ENCODE measurements around the gene VANGL2.

VANGL2 gene

GRCh38 chr1:160406131-160406968 lies 6.0 kb downstream of the VANGL2 start:
- DNase-seq: peak; percentile 25

DNA sequence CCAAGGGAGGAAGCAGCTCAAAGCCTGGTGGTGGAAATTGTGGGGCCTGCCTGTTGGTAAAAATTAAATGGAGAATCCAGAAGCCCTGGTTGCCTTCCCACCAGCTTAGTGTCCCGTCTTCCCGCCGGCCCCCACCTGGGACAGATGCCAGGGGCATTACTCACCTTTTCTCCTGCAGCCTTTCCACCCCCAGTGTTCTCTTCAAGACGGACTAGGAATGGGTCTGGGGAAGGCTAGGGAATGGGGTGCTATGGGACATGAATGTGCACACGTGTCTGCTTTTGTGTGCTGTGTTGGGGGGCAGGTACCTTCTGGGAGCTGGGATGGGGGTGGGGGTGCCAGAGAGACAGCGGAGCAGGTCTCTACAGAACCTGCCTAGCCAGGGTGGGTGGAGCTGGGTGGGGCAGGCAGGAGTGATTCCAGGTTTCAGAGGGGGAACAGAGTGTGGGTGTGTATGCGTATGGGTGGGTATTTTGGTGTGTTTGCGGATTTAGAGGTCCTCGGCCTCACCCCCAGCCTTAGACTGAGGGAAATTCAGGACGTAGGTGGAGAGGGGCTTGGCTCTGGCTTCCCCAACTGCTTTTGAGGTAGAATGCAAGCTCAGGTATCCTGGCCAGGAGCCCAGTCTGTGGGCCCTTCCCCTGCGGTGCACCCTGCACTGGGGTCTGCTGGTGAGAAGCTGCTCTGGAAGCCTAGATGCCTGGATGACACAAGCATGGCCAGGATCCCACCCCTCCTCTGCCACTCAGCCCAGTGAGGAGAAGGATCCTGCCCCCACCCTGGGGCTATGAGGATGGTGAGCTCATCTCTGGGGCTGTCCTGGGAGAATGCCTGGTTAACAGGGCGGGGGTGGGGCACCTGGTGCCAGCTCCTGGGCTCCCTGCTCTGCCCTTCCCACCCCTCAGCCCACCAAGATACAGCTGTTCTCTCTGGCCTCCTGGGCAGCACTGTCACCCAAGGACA lies 7.8 kb downstream of the VANGL2 start:
- DNase-seq: no peak

GRCh38 chr1:160408864-160409263 lies 8.5 kb downstream of the VANGL2 start:
- DNase-seq: no peak

GRCh38 chr1:160409486-160409885 lies 9.1 kb downstream of the VANGL2 start:
- DNase-seq: no peak

GRCh38 chr1:160410406-160411005 lies 10.1 kb downstream of the VANGL2 start:
- peak; percentile 61 for DNase-seq

- no peak for DNase-seq
Observed at GRCh38 chr1:160411271-160412027, 11.1 kb downstream of the VANGL2 start.

- no peak for DNase-seq
Observed at GRCh38 chr1:160412028-160412362, 11.6 kb downstream of the VANGL2 start.

DNA sequence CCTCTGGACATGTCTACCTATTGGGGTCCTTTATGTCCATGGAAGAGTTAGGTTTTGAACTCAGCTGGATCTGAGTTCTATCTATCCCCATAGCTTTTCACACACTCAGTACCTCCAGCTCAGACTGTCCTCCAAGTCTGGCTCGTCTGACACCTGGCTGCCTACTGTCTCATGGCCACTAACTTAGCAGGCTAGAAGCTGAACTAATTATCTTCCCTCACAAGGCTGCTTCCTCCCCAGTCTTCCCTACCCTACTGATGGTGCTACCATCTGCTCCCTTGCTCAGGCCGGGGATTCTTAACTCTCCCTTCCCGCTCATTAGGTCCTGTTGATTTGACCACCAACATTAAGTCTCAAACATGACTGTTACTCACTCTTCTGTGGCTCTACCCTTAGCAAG lies 13.4 kb downstream of the VANGL2 start:
- no peak for DNase-seq

DNA sequence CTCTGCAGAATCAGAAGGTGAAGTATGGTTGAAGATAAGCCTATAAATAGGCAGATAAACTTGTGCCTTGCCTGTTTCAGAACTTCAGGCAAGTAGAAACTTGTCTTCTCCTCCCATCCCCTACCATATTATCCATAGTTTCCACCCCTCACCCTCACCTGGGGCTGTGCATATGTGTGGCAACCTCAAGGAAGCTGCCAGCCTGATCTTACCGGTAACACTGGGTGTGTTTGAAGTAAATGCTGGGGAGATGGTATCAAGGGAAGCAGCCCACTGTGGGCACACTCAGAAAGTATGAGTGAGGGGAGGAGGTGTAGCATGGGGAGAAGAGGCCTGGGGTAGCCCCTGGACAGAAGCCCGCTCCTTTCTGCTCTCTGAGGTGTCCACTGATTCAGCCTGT lies 14.5 kb downstream of the VANGL2 start:
- no peak for DNase-seq

DNA sequence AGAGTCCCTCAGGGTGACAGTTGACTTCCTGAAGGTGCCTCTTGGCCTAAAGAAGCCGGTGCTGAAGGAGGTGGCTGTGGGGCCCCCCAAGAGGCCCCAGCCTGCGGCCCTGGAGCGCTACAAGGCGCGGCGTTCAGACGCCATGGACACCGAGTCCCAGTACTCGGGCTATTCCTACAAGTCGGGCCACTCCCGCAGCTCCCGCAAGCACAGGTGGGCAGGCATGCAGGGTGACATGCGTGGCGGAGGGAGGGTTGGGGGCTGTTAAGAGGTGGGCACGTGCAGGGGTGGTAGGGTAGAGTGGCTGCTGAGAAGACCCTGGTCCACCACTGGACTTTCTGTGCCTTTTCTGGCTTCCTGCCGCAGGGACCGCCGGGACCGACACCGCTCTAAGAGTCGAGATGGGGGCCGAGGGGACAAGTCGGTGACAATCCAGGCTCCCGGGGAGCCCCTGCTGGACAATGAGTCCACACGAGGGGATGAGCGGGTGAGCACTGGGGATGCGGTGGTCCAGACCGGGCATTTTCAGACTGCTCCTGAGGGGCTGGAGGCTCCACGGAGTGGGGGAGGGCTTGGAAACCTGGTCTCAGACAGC lies 15.4 kb downstream of the VANGL2 start:
- no peak for DNase-seq

GRCh38 chr1:160416369-160416768 lies 16.0 kb downstream of the VANGL2 start:
- DNase-seq: no peak

GRCh38 chr1:160418483-160418882 lies 18.1 kb downstream of the VANGL2 start:
- no peak for DNase-seq

- no peak for DNase-seq
Observed at GRCh38 chr1:160419150-160419837, 18.9 kb downstream of the VANGL2 start.

DNA sequence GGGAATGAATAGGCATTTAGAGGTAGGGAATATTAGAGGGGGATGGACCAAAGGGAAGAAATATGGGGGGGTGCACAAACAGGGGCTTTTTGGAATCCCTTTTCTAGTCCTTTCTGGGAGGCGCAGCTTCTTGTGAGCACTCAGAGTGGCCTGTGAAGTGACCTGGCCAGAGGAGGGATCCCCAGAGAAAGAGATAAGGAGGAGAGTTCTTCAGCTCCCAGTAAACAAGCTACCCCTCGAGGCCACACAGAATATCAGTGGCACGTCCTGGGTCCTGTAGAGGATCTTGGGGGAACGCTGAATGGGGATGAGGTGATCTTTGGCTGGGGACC lies 19.4 kb downstream of the VANGL2 start:
- DNase-seq: no peak

DNA sequence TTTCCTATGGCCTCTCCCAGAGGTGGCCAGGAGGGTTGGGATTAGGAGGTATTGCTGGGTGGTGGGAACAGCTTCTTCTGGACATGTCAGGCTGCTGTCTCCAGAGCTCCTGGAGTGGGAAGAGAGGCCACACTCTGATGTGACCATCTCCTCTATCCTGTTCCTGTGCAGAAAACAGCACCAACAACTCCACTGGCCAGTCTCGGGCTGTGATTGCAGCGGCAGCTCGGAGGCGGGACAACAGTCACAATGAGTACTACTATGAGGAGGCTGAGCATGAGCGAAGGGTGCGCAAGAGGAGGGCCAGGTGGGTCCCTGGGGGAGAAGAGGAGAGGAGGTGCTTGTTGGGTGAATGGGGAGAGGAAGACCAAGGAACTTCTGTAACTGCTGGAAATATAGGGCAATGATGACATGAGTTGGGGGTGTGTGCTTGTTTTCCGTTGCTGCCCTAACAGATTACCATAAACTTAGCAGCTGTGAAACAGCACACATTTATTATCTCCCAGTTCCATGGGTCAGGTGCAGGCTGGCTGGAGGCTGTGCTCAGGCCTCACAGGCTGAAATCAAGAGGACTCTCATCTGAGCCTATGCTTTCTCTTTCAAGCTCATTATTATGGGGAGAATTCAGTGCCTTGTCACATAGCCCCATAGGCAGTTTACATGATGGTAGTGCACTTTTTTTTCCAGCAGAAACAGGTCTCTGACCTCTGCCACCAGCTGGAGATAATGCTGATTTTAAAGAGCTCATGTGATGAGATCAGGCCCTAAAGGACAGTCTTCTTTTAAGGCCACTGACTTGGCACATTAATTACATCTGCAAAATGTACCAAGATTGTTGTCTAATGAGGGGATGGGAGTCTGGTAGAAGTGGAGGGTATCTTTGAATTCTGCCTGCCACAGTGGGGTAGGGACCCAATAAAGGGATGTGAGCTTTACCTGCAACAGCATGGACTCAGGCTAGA lies 20.8 kb downstream of the VANGL2 start:
- no peak for DNase-seq

DNA sequence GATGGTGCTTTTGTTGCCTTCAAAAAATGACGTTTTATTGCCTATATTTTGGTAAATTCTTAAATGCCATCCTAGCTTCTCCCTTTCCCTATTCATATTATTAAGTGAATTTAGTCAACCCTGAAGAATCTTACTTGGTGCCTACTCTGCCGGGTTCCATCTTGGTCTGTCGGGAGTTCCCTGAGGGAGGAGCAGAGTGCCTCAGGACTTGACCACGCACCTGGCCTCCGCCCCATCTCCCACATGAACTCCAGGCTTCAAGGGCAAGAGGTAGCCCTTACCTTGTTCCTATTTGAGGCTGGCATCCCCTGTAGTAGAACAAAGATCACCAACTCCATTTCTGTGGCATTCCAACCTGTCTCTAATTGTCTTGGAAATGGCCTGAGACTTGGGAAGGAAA lies 21.5 kb downstream of the VANGL2 start:
- DNase-seq: no peak

DNA sequence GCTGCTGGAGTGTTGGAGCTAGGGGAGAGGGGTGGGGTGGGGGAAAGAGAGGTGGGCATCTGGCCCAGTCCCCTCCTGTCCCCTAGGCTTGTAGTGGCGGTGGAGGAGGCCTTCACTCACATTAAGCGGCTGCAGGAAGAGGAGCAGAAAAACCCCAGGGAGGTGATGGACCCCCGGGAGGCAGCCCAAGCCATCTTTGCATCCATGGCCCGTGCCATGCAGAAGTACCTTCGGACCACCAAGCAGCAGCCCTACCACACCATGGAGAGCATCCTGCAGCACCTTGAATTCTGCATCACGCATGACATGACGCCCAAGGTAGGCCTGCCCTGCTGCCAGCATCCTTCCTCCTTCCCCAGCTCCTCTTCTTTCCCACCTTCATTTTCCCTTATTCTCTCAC lies 23.6 kb downstream of the VANGL2 start:
- no peak for DNase-seq

DNA sequence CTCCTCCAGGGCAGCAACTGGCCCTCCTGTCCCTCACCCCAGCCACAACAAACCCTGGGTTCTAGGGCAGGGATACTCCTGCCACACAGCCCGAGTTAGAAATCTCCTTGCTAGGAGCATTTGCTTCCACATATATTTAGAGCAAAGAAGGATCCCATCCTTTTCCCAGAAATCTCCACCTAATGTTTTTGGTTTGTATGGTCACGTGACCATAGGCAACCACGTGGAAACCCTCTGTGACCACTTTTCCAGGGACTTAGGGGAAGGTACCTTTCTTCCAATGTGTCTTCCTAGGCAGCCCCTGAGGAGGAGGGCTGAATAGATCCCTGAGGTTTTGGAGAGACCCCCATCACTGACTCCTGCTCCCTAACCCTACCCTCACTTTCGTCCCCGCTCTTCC lies 25.5 kb downstream of the VANGL2 start:
- no peak for DNase-seq

DNA sequence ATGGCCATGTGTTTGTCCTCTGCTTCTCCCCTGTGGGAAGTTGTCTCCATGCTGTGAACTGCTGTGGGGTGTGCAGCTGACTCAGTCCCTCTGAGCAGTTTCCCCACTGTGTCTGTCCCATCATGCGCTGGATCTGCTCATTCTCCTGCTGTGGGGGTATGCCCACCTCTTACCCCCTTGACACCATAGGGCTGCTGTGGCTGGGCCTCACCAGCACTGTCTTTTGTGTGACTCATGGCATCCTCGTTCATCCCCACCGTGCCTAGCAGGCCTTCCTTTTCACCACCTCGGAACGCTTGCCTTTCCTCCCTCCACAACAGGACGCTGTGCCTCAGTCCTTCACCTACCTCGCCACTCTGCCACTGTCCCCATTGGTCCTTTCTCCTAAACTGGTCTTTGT lies 27.3 kb downstream of the VANGL2 start:
- no peak for DNase-seq

DNA sequence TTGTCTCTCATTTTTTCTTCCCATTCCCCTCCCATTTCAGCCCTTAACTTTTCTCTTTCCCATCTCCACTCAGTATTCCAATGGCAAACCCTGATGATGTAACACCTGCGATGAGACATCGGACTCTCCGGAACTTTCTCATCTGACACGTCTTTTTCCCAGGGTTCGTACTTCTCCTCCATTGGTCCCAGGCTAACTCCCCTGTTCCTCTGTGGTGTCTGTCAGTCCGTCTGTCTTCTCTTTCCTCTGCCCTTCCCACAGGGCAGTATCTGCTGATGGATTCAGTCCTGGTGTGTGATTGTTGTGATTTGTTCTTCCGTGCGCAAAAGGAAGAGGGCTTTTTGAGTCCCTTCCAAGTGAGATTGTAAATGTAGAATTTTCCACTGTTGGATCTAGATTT lies 27.7 kb downstream of the VANGL2 start:
- no peak for DNase-seq

GRCh38 chr1:160428655-160429054 lies 28.3 kb downstream of the VANGL2 start:
- peak; percentile 77 for DNase-seq

All from NCI-H2029 (cell line).